Fibroblast of mammary gland (primary cell): ENCODE measurements around the gene TEX38.

Experiments
- DNase-seq: peaks from one replicate; pipeline ENCODE4 v3.0.0-alpha.2; 2010; ENCODE audit warnings: low read depth
- H3K4me3 ChIP-seq: 2 replicates; pipeline ENCODE4 v1.5.1; 2011; ENCODE audit warnings: low read depth, mild to moderate bottlenecking, low read length, moderate library complexity; ENCODE audit not compliant: control insufficient read depth
- CTCF ChIP-seq: conservative IDR thresholded peaks from 2 replicates; pipeline ENCODE4 v1.5.1; 2011; ENCODE audit warnings: low read depth, low read length, inconsistent platforms; ENCODE audit not compliant: control insufficient read depth, insufficient read depth

Gene TEX38

GRCh38 chr1:46705408-46705807 lies 33.8 kb downstream of the TEX38 start:
- no peak overlapping the region for H3K4me3 ChIP-seq
- DNase-seq: no peak
- no peak for TF ChIP-seq CTCF

DNA sequence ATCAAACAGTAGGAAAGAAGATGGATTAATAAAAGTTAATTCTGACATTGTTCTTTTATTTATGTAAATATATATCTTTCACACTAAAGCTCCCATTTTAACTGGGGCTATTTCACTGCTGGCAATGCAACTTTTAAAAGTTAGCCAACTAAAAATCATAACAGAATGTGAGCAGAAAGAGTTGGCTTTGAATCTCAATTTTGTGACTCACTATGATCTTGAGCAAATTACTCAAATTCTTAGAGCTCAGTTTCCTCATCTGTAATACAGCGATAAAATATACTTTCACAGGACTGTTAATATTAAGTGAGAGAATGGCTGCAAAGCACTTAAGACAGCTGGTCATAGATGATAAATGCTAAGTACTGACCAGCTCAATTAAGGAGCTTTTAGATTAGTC lies 36.5 kb downstream of the TEX38 start:
- TF ChIP-seq CTCF: no peak
- H3K4me3 ChIP-seq: no peak overlapping the region
- DNase-seq: no peak

DNA sequence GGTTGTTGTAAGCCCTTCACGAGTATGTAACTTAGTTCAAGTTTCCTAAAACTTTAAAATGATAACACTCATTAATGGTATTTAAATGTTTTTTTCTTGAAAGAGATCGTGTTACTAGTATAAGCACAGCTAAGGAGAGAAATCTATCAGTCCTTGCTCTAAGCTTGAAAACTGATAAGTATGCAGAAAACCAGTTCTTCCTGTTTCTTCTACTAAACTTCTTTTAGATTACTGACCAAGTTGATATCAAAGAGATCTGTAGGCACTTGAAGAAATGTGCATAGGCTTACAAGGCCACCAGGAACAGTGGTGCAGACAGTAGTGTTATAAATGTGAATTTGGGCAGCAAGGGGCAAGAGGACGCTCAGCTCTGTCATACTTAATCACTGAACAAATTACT lies 43.3 kb downstream of the TEX38 start:
- TF ChIP-seq CTCF: no peak
- H3K4me3 ChIP-seq: no peak overlapping the region
- DNase-seq: no peak

- no peak for DNase-seq
- TF ChIP-seq CTCF: no peak
- peak overlapping the region; percentile 71 for H3K4me3 ChIP-seq
Observed at GRCh38 chr1:46717654-46718053, 46.0 kb downstream of the TEX38 start.

DNA sequence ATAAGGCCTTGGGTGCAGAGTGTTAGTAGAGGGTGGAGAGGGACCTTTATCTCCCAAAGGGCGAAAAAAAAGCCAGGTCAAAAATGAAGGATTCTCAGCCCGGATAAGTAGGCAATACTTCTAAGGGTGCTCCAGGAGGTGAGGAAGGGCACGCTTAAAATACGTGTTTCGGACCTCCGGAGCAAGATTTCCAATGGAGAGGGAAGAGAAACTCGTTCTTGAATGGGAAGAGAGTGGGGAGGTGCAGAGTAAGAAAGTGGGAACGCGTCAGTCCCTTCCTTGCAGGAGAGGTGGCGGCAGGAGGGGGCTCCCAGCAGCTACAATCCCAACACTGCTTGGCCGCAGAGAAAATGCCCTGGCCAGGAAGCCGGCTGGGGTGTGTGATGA lies 46.7 kb downstream of the TEX38 start:
- no peak for DNase-seq
- peak overlapping the region; percentile 71 for H3K4me3 ChIP-seq
- TF ChIP-seq CTCF: no peak

DNA sequence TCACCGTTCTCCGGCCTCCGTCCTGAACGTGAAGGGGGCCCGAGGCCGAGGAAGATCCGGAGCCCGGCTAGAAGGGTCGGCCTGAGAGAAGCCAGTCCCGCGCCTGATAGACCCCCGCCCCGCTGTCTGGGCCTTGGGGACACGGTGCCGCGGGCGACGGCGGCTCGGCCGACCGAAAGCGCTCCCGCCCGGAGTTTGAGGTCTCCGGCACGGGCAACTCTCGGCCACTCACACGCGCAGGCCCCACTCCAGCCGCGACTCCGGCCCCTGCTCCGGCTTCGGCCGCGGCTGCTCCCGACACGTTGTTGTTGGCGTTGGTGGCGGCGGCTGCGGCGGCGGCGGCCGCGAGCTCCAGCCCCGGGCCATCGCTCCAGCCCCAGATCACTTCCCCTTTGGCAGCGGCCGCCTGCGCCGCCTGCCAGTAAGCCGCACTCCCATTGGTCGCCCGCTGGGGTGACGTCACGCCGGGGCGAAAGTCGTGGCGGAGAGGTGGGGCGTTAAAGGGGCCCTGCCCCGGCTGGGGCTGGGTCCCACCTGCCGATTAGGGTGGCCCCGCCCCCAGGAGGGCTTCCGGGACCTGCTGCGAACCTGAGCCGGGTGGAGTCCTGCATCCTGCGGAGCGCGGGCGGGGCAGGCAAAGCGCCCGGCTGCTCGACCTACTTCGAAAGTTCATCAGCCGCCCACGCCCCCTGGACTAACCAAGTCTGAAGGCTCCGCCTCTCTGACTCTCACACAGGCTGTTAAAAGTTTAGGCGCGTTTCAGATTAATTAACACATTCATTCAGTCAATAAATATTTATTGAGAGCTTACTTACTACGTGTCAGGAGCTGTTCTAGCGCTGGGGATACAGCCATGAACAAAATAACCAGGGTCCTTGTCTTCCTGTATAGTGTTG lies 47.3 kb downstream of the TEX38 start, which contains the start of gene EFCAB14:
Gene EFCAB14 (minus strand): TSS at position 388 of the 896 bp plus-strand sequence. CDS start 1,027 bp downstream, outside the sequence.
- no peak for TF ChIP-seq CTCF
- H3K4me3 ChIP-seq: peak within 1 kb of the TSS; percentile 71
- DNase-seq: peak; percentile 85
